ENCODE data around the gene WEE1.

- TF ChIP-seq CTCF (IDR thresholded peaks at IDR 0.05; ENCODE audit: insufficient read depth, low read depth, low read length), result no peak
- TF ChIP-seq EZH2 (IDR thresholded peaks at IDR 0.05; ENCODE audit: insufficient read depth, low read length), result no peak
Observed at GRCh38 chr11:9625728-9626127, 52.3 kb downstream of the WEE1 start.
